HUES64 (cell line): ENCODE data around the gene ANO6.
A peak's percentile ranks its signal among the peaks of the same experiment; 100 is the strongest.
"Not testable (repeated sequence)": the region's sequence is repeated elsewhere in the genome, so short reads cannot be mapped to it uniquely, and the experiment has no call there.

Experiments used
- H3K27ac ChIP-seq: 2 replicates; pipeline ENCODE4 v1.7.0; 2013; ENCODE audit warnings: low read depth, low read length, inconsistent platforms
- H3K27me3 ChIP-seq: 2 replicates; pipeline ENCODE4 v1.6.1; 2013; ENCODE audit warnings: mild to moderate bottlenecking, low read length; ENCODE audit not compliant: insufficient read depth
- H3K36me3 ChIP-seq: 2 replicates; pipeline ENCODE4 v1.6.1; 2013; ENCODE audit warnings: mild to moderate bottlenecking, low read length; ENCODE audit not compliant: insufficient read depth
- H3K4me1 ChIP-seq: 2 replicates; pipeline ENCODE4 v1.6.1; 2013; ENCODE audit warnings: mild to moderate bottlenecking, low read length, moderate library complexity; ENCODE audit not compliant: insufficient read depth
- H3K4me3 ChIP-seq: 2 replicates; pipeline ENCODE4 v1.5.1; 2013; ENCODE audit warnings: mild to moderate bottlenecking, low read length, moderate library complexity
- H3K9ac ChIP-seq: 2 replicates; pipeline ENCODE4 v1.6.1; 2013; ENCODE audit warnings: mild to moderate bottlenecking, low read depth, low read length
- H3K9me3 ChIP-seq: 2 replicates; pipeline ENCODE4 v1.6.1; 2013; ENCODE audit warnings: low read depth, low read length; ENCODE audit not compliant: insufficient read depth
- WGBS: fragments of 150-250, 120-280 bp; methylation state at CpG from one replicate; pipeline ENCODE4 v1.1.7; 2013; ENCODE audit warnings: missing lambda C conversion rate; 5-methylcytosine and 5-hydroxymethylcytosine counted together

ANO6 gene

DNA sequence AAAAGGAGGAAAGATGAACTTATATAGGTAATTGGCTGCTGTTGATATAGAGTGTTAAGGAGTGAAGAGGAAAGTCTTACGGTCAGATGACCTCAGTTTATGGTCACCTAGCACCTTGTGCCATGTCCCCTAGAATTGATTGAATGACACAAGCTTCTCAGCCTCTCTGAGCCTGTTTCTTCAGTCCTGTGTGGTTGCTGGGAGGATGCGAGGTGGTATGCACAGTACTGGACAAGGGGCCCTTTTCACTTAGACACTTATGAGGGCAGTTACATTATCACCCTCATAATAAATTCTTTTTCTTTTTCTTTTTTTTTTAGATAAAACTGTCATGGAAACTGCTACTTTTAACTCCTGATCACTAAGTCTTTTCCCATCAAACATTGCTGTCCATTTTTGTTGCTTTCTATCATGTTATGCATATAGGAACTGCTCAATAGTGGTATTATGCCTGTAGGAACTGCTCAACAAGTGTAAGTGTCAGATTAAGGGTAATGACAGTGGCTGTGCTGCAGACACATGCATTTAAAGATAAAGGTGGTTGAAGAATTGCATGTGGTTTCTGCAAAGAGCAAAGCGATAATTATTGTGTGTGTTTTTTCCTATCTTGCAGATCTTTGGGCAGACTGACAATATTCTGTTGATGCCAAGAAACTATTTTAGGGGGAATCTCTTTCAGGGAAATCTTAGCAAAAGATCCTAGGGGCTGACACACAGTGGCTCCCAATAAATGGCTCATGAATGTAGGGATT lies 11.6 kb downstream of the ANO6 start:
- Histone ChIP-seq H3K9me3 (no peaks in the 10 kb centered on the region), H3K27me3 (no peaks in the 10 kb centered on the region), H3K36me3 (peaks cover 5% of the 10 kb centered on the region; the same call in 1 of the 2 replicates), H3K4me1 (peaks cover 37% of the 10 kb centered on the region), H3K27ac (no peak overlapping the region), H3K4me3 (no peak overlapping the region), H3K9ac (no peak overlapping the region)
- 99% methylated on average over 3 of the region's 3 CpGs for WGBS

DNA sequence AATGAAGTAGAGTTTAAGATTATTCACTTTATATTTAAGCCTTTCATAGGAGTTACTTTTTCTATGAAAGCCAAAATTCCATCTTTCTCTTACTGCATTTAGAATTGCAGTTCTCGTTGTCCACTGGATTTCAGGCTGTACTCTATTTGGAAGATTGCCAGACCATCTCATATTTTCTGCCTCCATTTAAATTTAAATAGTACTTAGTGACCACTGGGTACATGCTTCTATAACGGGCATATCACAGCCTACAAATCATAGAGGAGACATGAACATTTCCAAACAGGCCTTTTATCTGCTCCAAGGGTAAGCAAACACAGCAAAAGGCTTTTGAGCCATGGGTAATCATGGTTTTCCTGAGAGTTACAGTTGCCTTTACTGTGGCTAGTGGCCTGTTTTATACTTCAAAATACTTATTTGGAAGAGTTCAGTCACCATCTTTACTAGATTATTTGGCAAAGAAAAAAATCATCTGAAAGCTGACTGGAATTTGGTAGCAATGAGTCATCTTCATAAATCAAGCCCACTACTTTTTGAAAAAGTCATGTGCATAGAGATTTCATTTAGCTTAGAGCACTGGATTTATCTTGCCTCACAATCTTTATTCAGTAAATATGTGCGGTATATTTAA lies 15.7 kb downstream of the ANO6 start:
- no peaks in the 10 kb centered on the region for H3K27me3 ChIP-seq
- 83% methylated on average over 2 of the region's 3 CpGs for WGBS
- H3K27ac ChIP-seq: peak overlapping the region; percentile 96
- H3K36me3 ChIP-seq: peaks cover 5% of the 10 kb centered on the region; the same call in 1 of the 2 replicates
- peaks cover 67% of the 10 kb centered on the region for H3K4me1 ChIP-seq
- H3K4me3 ChIP-seq: no peak overlapping the region
- H3K9ac ChIP-seq: peak overlapping the region; percentile 50
- H3K9me3 ChIP-seq: no peaks in the 10 kb centered on the region

DNA sequence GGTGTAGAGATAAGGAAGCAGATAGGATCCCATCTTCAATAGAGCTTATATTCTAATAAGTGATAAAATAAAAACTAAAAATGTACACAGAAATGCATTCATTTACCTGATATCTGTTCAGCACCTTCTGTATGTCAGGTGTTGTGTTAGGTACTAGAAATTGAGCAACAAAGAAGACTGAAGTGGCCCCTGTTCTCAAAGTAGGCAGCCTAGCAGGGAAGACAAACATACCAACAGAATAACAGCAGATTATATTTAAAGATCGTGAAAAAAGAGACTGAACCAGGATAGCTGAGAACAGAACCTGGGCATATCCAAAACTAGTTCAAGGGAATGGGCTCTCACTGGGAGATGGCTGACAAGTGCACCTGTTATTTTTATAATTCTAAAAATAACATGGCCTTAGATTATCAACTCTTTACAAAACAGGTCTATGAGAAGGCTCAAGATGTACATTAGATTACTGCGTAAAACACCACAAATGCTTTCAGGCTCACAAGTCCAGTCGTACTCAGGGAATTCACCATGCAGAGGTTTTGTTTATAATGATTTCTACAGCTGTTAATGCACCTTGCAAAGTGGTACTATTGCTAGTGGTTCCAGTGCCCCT lies 16.4 kb downstream of the ANO6 start:
- WGBS: 53% methylated on average over 3 of the region's 3 CpGs
- H3K9me3 ChIP-seq: no peaks in the 10 kb centered on the region
- no peaks in the 10 kb centered on the region for H3K27me3 ChIP-seq
- peaks cover 67% of the 10 kb centered on the region for H3K4me1 ChIP-seq
- peak overlapping the region; percentile 96 for H3K27ac ChIP-seq
- peaks cover 5% of the 10 kb centered on the region; the same call in 1 of the 2 replicates for H3K36me3 ChIP-seq
- peak overlapping the region; percentile 50 for H3K9ac ChIP-seq
- peak overlapping the region; percentile 18 for H3K4me3 ChIP-seq

DNA sequence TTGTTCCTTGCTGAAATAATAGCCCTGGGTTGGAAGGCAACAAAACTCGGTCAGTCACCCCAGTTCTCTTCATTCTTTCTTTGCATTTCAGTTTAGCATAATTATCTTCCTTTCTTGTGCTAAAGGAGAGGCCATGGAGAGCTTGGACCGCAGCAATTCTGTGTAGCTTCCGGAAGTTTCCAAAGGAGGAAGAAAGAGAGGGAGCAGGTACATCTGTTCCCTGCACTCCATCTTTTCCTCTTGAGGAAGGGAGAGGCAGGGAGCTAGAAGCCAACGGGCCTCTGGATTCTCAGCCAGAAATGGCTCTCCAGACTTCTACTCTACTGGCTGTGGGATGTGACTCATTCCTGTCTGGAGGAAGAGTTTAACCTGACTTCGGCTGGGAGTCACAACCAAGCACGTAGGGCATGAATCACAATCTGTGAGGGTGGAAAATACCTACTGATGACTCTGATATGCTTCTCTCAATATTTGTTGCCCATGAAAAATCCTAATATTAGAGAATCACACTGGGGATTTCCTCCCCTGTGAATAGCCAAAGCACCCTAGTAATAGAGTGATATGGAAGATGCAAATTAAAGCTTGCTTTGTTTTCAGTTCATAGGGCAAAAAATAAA lies 17.0 kb downstream of the ANO6 start:
- peak overlapping the region; percentile 18; the same call in 1 of the 2 replicates for H3K4me3 ChIP-seq
- H3K36me3 ChIP-seq: peaks cover 5% of the 10 kb centered on the region; the same call in 1 of the 2 replicates
- peak overlapping the region; percentile 50; the same call in 1 of the 2 replicates for H3K9ac ChIP-seq
- H3K4me1 ChIP-seq: peaks cover 67% of the 10 kb centered on the region
- H3K9me3 ChIP-seq: no peaks in the 10 kb centered on the region
- H3K27me3 ChIP-seq: no peaks in the 10 kb centered on the region
- peak overlapping the region; percentile 96 for H3K27ac ChIP-seq
- WGBS: 18% methylated on average over 6 of the region's 6 CpGs

- Histone ChIP-seq H3K4me3 (peak overlapping the region; percentile 32), H3K9ac (peak overlapping the region; percentile 71), H3K9me3 (no peaks in the 10 kb centered on the region), H3K27me3 (no peaks in the 10 kb centered on the region), H3K4me1 (peaks cover 61% of the 10 kb centered on the region), H3K27ac (peak overlapping the region; percentile 96), H3K36me3 (peaks cover 5% of the 10 kb centered on the region; the same call in 1 of the 2 replicates)
- 50% methylated on average over 4 of the region's 4 CpGs for WGBS
Measured at GRCh38 chr12:45234139-45234865, 18.4 kb downstream of the ANO6 start.

GRCh38 chr12:45235087-45236025 lies 19.5 kb downstream of the ANO6 start:
- Histone ChIP-seq H3K27me3 (no peaks in the 10 kb centered on the region), H3K27ac (peak overlapping the region; percentile 96), H3K9ac (peak overlapping the region; percentile 71), H3K4me3 (peak overlapping the region; percentile 32), H3K36me3 (no peaks in the 10 kb centered on the region), H3K9me3 (no peaks in the 10 kb centered on the region), H3K4me1 (peaks cover 55% of the 10 kb centered on the region)
- WGBS: 61% methylated on average over 4 of the region's 4 CpGs

GRCh38 chr12:45236383-45236782 lies 20.5 kb downstream of the ANO6 start:
- H3K4me3 ChIP-seq, H3K9me3 ChIP-seq, H3K27ac ChIP-seq, H3K36me3 ChIP-seq, H3K9ac ChIP-seq, H3K27me3 ChIP-seq: not testable (repeated sequence)
- no CpG with 5 or more reads among the region's 2 CpGs for WGBS
- H3K4me1 ChIP-seq: peaks cover 48% of the 10 kb centered on the region

GRCh38 chr12:45242180-45242579 lies 26.3 kb downstream of the ANO6 start:
- Histone ChIP-seq H3K36me3 (no peaks in the 10 kb centered on the region), H3K4me3 (no peak overlapping the region), H3K9me3 (no peaks in the 10 kb centered on the region), H3K27ac (no peak overlapping the region), H3K9ac (no peak overlapping the region), H3K4me1 (peaks cover 25% of the 10 kb centered on the region), H3K27me3 (no peaks in the 10 kb centered on the region)
- 95% methylated on average over 11 of the region's 11 CpGs for whole genome bisulfite sequencing

- WGBS: 96% methylated on average over 3 of the region's 4 CpGs
- Histone ChIP-seq H3K27ac (no peak overlapping the region), H3K9me3 (no peaks in the 10 kb centered on the region)
Measured at GRCh38 chr12:45243963-45244362, 28.1 kb downstream of the ANO6 start.

More at GRCh38 chr12:45243963-45244362, 28.1 kb downstream of the ANO6 start:
- no peaks in the 10 kb centered on the region for H3K27me3 ChIP-seq
- H3K36me3 ChIP-seq: no peaks in the 10 kb centered on the region
- H3K4me1 ChIP-seq: peaks cover 25% of the 10 kb centered on the region
- no peak overlapping the region for H3K4me3 ChIP-seq
- H3K9ac ChIP-seq: no peak overlapping the region
